Head of caudate nucleus (tissue), 42 donors: ENCODE measurements around the gene PTPRD.
A peak's percentile ranks its signal among the peaks of the same experiment; 100 is the strongest.

ENCODE experiments used
- DNase-seq, 42 donors: peaks; one replicate each; pipeline versions ENCODE4 v3.0.0 to v3.0.0-alpha.2; 2020 to 2021; ENCODE audit warnings: mixed read lengths in 7 of 42
- intact Hi-C: fragments of 100-400 bp; cut with DNase I; formaldehyde crosslinking; loops from one replicate; pipeline ENCODE4 v1.15.0; 2022

Gene PTPRD

DNA sequence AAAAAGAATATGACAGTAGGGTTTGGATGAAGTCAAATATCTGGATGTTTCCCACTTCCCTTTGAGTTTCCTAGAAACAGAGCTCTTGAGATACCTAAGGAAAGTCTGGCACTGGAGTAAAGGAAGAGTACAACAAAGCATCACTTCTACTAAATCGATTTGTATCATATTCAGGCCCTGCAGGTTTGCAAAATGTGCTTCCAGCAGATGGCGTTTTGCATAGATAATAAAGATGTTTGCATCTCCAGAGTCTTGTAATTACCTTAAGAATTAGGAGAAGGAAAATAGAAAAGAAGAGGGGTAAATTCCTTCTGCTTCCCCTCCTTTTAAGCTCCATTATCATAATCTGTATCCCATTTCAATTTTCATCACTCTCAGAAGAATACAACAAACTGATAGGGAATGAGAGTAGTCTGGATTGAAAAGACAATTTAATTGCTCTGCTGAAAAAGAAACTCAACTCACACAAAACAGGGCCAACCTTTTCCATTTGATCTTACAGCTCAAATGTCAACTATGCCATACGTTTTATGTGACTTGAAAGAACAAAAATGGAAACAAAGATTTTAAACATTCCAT is 380.4 kb downstream of the PTPRD start:
- DNase-seq = peak in 20 of 42 donors; percentile 1 to 50 (median 20)
- intact Hi-C loops = no loop called here

DNA sequence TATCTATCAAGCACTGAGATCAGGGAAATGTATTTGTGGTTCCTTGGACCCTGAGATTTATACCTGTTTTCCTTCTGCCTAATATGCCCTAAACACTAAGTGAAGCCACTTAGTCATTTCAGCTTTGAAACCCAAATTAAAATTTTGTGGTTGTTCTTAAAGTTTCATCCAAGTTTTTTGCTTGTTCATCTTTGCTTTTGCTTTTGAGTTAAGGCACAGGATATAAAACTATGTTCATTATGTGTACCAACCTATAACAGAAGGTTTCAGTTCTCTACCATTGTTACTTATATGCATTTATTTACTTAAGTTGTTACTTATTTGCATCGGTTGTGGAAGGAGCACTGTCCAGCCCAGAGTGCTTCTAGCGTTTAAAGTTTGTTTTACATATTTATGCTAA is 382.3 kb downstream of the PTPRD start:
- DNase-seq = no peak
- intact Hi-C loops = no loop called here

DNA sequence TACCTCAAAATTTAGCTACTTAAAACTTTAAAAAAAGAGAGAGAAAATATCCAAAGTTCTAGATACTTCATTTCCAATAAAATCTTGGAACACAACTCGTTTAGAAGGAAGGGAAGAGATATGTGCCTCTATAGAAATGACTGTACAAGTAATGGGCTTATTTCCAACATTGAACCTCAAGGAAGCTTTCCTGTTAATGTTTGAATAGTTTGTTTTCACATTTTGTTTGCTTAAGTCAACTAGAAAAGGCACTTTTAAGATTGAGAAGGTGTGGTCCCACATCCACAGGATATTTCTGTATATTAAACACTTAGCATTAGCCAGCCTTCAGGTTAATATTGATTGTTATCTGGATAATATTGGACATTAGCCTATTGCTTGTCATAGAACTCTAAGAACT is 384.7 kb downstream of the PTPRD start:
- intact Hi-C loops = no loop called here

DNA sequence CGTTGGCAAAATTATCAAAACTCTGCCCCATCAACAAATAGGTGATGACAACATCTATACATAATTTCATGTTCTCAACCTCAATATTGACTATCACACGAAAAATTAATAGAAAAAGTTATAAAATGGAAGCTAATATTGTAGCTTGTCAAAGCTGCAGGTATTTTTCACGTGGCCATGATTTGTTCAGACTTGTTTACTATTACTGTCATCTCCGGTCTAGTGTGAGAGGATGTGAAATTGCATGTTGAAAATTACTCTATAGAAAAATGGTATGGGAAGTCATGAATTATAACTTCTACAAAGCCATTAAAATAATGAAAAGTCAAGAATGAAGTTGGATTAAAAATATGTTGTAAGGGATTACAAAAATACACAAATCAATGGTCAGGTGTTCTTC is 385.8 kb downstream of the PTPRD start:
- intact Hi-C loops = no loop called here
- DNase-seq = no peak

More for the DNA sequence above, 384.7 kb downstream of the PTPRD start:
- DNase-seq = no peak

DNA sequence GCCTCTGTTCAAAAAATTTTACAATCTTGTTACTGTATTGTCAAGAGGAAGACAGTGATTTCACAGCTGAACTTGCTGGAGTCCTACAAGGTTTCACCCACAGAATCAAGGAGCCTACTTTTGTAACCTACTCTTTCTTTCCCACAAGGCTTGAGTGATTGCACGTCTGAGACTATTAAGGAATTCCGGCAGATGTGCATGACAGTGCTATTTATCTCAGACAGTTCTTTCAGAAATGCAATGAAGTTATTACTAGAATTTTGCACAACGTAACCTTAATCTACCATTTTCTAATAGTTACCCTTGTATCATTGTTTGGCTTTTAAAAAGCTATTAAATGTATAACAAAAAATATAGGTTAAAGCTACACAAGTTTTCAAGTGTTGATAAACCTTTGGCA is 400.1 kb downstream of the PTPRD start:
- intact Hi-C loops = no loop called here

DNA sequence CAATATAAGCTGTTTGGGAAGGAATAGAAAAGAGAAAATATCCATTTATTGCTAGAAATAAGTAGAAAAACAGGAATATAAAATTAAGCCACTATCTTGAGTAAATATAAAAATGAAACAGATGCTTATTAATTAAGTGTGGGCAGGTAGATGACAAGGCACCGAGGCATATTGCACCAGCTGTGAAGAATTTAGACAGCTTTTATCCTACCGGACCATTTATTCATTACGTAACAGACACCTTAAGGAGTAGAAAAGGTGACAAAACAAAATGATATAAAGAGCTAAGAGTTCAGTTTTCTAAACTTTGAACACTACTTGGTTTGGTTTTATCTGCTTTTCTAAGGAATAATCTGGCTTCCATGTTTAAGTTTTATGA is 404.1 kb downstream of the PTPRD start:
- intact Hi-C loops = no loop called here

More for the DNA sequence above, 400.1 kb downstream of the PTPRD start:
- DNase-seq = peak in 2 of 42 donors; percentile 6 to 22

DNA sequence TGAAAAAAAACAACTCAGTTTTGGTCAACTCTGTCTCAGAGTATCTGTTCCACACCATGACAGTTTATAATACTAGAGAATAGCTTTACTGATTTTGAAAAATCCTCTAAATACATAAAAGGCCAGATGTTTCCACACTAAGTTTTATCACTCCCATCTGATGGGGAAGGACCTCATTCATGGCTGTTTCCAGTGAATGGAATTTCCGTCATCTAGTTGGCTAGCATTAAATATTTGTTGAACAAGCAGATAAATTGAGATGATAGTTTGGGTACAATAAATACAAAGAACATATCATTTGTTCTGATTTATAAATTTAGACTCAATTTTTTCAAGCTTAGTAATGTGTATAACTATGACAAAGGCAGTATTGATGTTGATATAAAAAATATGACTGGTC is 408.5 kb downstream of the PTPRD start:
- intact Hi-C loops = no loop called here

More for the DNA sequence above, 404.1 kb downstream of the PTPRD start:
- DNase-seq = no peak

DNA sequence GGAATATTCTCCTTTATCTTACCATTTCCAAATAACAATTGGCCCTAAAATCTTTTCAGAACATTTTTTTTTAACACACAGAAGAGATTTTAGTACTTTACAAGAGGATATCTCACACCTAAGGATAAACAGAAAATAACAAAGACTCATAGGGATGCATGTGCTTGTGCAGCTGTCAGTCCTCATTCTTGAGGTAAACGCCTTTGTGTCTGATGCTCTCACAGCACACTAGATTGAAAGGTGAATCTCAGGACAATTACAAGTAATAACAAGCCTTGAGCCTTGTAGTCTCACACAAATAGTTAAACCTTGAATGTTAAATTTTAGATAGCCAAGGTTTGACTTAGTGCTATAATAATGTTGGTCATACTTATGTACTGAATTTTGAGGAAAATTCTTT is 439.2 kb downstream of the PTPRD start:
- intact Hi-C loops = no loop called here
- DNase-seq = no peak

More for the DNA sequence above, 408.5 kb downstream of the PTPRD start:
- no peak for DNase-seq

DNA sequence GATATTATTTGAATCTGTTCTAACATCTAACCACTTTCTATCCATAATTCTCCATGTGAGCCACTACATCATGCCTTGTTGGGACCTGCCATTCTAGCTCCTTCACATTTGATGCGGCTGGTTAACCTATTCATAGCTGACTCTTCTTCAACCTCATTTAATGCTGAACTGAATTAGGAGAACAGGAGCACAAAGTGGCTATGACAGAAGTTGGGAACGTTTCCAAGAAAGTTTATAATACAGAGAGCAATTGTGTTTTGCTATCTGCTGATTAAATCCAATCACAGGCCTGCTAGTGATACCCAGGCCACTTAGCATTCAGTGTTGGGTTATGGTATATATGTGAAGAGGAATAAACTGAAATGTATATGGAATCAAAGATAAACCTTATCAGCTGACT is 440.3 kb downstream of the PTPRD start:
- no peak for DNase-seq
- intact Hi-C loops = no loop called here

DNA sequence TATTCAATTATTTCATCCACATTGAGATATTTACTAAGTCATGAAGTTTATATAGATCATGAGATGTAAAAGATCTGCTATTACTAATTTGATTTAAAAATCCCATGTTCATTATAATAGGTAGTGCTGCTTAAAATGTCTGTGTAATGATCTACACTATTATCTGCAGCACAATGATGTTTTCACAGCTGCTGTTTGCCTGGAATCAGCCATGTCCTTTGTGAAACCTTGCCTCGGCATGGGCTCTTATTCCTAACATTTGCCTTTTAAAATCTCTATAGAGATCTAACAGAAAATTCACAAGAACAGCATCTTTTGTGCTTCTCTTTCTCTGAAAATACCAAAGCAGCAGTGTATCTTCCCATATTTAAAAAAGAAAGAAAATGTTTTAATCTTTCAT is 444.6 kb downstream of the PTPRD start:
- intact Hi-C loops = no loop called here
- DNase-seq = no peak

DNA sequence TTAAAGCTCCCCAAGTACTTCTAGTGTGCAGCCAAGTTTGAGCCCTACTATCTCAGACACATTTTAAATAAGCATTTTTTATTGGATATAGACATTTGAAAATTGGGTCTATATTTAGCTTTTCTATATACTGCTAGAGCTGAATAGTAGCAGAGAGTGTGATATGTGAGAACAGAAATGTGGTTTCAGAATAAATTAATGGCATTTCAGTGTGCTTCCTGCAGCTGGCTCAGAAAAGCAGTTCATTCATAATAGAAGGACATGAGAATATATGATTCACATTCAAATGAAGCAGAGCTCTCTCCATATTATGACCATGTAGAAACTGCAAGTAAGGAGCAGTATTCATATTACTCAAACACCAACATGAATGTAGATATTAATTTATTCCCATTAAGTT is 464.0 kb downstream of the PTPRD start:
- intact Hi-C loops = no loop called here
- DNase-seq = no peak

DNA sequence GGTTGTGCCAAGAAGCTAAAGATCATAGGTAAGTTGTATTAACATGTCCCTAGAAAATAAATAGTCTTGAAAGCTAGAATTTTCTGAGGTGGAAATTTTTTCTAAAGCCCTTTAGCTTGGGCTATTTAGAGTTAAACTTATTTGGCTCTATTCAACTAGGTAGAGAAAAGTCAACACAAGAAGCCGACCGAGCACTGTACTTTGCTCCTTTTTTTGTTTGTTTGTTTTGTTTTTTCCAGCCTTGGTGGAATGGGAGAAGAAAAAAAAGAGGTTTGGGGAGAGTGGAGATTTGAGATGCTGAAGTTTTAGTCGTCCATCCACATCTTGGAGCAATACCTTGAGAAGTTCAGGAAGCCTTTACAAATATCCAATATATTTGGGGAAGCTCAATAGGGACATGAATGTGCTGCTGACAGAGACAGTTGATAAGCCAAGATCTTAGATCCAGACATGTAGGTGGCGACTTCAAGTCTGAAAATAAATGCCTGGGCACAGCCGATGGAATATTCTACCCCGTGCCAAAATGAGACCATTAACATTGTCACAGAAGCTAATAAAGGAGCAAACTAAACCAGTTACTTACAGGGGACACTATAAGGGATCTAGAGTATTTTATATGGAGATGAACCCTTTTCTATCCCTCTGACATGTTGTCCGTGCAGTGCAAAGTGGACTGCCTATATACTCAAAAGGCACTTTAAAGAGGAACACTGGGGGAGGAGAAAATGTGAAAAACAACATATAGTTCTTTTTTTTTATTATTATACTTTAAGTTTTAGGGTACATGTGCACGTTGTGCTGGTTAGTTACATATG is 466.1 kb downstream of the PTPRD start:
- intact Hi-C loops = no loop called here
- no peak for DNase-seq

DNA sequence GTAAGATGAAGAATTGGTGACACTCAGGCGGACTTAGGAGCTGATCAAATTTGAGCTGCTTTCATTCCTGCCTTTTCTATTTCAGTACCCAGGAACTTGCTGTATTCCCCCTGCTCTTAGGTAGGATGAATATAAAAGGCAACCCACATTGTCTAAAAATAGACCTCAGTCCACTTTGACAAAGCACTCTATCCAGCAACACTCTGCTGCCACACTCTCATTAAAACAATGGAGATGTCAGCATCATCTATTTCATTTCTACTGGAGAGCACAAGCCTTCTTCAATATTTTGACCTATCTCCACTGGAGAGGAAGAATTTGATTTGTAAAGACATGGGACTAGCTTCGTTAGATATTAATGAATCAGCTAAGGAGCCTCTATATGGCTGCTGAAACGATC is 468.4 kb downstream of the PTPRD start:
- DNase-seq = peak in 2 of 42 donors; percentile 3 to 18
- intact Hi-C loops = no loop called here

DNA sequence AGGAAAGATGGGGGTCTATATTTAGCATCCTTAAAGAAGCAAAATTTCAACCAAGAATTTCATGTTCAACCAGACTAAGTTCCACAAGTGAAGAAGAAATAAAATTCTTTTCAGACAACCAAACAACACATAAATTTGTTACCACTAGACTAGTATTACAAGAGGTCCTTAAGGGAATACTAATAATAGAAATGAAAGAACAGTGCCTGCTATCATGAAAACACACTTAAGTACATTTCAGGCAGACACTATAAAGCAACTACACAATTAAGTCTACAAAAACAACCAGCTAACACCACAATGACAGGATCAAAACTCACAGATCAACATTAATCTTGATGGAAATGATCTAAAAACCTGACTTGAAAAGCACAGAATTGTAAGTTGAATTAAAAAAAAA is 477.2 kb downstream of the PTPRD start:
- no peak for DNase-seq
- intact Hi-C loops = no loop called here

DNA sequence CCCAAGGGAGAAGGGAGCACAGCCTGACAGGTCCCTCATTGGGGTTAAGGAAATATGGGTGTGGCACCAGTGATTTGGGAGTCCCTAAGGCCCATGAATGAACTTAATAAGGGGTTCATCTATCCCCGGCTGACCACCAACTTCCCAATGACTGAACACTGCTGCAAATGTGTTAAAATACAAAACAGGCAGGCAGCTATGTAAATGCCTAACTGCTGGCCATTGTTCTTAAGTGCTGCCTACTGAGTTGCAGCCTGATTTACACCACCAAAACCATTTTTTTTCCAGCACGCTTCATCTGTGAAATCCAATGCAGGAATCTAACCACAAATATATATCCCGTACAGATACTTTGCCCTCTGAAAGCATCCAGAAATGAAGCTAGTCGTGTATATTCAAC is 478.5 kb downstream of the PTPRD start:
- DNase-seq = no peak
- intact Hi-C loops = no loop called here

DNA sequence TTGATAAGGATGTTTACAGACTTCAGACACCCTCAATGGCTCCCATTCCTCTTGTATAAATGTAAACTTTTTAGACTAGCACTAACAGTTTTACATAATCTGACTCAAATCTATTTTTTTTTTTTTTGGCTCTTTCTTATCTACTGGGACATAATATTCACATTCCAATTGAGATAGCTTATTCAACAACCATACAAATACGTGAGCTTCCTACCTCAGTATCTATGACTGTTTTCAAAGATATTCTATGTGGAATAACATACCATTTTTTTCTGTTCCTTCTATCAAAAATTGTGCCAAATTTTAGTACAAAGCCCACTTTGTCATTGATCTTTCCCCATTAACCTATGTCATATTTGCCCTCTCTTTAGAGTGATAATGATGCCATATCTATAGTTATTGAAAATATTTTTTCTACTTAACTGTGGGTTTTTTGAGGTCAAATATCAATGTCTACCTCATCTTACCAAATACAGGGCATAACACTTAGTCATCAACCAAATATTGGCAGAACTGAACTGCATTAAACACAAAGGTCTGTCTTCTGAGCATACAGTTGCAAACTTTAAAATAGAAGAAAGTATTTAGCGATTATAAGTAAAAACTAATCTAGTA is 482.6 kb downstream of the PTPRD start:
- DNase-seq = no peak
- intact Hi-C loops = no loop called here

DNA sequence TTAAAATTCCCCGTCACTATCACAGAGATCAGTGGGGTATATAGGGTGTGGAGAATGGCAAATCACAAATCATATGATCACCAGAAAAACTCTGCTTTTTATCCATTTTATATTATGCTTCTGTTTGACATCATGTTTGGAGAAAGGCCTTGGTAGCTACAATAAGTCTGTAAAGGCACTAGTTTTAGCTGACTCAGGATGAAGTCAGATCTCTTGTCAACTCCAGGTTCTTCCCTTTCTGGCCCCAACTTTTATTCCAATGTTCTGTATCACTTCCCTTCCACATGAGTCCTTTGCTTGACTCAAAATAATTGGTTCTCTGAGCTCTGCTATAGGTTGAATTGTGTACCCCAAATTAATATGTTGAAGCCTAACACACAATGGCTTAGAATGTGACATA is 484.9 kb downstream of the PTPRD start:
- intact Hi-C loops = no loop called here
- DNase-seq = no peak

DNA sequence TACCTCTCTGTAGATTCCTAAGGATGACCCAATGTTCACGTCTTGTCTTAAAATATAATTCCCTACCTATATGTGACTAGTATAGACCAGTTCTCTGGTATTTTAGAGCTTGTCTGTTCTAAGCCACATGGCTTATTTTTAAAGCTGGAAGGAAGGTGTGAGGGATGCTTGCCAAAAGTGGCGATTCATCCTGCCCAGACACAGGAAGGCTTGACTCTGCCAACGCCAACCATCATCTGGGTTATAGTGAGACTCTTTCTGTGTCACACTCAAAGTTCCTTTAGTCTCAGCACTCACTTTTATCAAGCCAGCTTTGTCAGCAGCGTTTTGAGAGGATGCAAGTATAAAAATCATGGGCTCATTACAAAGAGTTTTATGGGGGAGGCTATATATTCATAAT is 500.0 kb downstream of the PTPRD start:
- DNase-seq = no peak
- intact Hi-C loops = no loop called here

DNA sequence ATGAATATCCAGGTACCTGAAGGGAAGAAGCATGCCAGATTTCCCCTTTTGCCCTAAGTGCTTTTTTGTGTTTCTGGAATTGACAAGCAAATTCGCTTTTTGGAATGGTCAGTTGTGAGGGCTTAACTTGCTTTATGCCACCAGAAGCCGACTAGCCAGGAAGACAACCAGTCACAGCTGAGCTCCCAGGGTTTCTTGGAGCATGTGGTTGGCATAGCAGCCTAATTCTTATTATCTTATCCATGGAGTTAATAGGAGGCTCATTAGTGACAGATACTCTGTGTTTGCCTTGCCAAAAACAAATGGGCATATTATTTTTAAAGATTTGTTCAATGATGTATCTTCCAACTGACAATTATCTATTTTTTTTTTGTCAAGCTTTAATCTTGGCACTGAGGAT is 500.7 kb downstream of the PTPRD start:
- intact Hi-C loops = no loop called here
- no peak for DNase-seq

DNA sequence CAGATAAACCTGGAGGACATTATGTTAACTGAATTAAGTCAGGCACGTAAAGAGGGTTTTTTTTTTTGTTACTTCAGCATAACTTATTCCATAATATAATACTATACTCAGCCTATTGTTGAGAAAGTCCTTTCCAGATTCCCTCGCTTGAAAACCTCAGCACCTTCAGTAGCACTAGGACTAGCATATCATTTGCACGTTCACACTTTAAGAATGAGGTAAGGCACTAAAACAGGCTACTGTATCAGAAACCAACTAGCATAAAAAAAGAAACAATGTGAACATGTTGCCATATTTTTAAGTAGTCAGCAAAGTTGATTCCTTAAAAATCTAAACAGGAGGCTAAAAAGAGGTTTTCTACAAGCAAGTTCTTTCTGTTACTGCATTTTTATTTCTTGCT is 504.0 kb downstream of the PTPRD start:
- no peak for DNase-seq
- intact Hi-C loops = no loop called here

DNA sequence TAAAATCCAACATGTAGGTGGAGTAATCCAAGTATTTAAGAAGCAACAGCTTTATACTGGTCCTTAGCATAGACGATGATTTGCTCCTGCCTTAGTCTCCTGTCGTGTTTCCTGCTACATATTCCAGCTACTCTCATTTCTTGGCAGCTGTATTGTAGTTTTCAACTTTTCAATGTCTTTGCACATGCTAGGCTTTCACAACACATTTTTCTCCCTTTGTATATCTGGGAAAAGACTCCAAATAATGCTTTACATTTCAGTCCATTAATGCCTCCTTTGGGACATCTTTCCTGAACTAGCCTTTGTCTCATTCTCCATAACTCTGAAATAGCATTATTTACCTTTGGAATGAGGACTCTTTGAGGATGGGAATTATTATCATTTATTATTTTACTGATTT is 508.0 kb downstream of the PTPRD start:
- no peak for DNase-seq
- intact Hi-C loops = no loop called here
